Measurements from ENCODE around the gene MTFMT.

DNA sequence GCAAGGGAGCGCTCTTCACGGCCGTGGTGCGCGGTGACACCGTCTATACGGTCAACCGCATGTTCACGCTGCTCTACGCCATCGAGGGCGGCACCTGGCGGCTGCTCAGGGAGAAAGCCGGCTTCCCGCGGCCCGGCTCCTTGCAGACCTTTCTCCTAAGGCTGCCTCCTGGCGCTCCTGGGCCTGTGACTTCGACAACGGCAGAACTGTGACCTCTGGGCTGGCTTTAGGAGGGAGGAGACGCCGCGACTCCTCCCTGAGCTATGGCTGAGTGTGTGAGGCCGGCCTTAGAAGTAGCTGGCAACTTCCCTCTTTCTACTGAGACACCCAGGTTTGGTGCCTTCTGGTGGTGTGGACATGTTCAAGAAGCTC is 48.5 kb upstream of the MTFMT start:
- TF ChIP-seq POLR2A (IDR thresholded peaks at IDR 0.05) (no peak), POLR2AphosphoS5 (IDR thresholded peaks at IDR 0.05) (no peak)
- TF ChIP-seq, protein P1, sequence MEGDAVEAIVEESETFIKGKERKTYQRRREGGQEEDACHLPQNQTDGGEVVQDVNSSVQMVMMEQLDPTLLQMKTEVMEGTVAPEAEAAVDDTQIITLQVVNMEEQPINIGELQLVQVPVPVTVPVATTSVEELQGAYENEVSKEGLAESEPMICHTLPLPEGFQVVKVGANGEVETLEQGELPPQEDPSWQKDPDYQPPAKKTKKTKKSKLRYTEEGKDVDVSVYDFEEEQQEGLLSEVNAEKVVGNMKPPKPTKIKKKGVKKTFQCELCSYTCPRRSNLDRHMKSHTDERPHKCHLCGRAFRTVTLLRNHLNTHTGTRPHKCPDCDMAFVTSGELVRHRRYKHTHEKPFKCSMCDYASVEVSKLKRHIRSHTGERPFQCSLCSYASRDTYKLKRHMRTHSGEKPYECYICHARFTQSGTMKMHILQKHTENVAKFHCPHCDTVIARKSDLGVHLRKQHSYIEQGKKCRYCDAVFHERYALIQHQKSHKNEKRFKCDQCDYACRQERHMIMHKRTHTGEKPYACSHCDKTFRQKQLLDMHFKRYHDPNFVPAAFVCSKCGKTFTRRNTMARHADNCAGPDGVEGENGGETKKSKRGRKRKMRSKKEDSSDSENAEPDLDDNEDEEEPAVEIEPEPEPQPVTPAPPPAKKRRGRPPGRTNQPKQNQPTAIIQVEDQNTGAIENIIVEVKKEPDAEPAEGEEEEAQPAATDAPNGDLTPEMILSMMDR (IDR thresholded peaks at IDR 0.05), result peak in 3 of 4 experiments; percentile 66 to 82 (median 75)
